ENCODE results near the gene PHC3.
"Not testable (repeated sequence)": the region's sequence is repeated elsewhere in the genome, so short reads cannot be mapped to it uniquely, and the experiment has no call there.

PHC3 gene

GRCh38 chr3:170204509-170204908, 23.0 kb upstream of the PHC3 start:
- TF ChIP-seq CTCF (IDR thresholded peaks at IDR 0.05; ENCODE audit: insufficient read depth, low read depth, low read length, missing control alignments) = no peak
- no peak overlapping the region for H3K4me3 ChIP-seq (ENCODE audit: low read depth, low read length)
- no peak for DNase-seq (ENCODE audit: low read depth)

GRCh38 chr3:170204023-170204472, 22.5 kb upstream of the PHC3 start:
- no peak for DNase-seq (ENCODE audit: low read depth)
- no peak for TF ChIP-seq CTCF (IDR thresholded peaks at IDR 0.05; ENCODE audit: insufficient read depth, low read depth, low read length, missing control alignments)
- no peak overlapping the region for H3K4me3 ChIP-seq (ENCODE audit: low read depth, low read length)

- H3K4me3 ChIP-seq (ENCODE audit: low read depth, low read length) = no peak overlapping the region
- no peak for DNase-seq (ENCODE audit: low read depth)
- no peak for TF ChIP-seq CTCF (IDR thresholded peaks at IDR 0.05; ENCODE audit: insufficient read depth, low read depth, low read length, missing control alignments)
Measured at GRCh38 chr3:170203457-170203856, 21.9 kb upstream of the PHC3 start.

- no peak overlapping the region for H3K4me3 ChIP-seq (ENCODE audit: low read depth, low read length)
- no peak for DNase-seq (ENCODE audit: low read depth)
- no peak for TF ChIP-seq CTCF (IDR thresholded peaks at IDR 0.05; ENCODE audit: insufficient read depth, low read depth, low read length, missing control alignments)
Measured at GRCh38 chr3:170201527-170201926, 20.0 kb upstream of the PHC3 start.

GRCh38 chr3:170200987-170201386, 19.5 kb upstream of the PHC3 start:
- DNase-seq (ENCODE audit: low read depth) = no peak
- no peak for TF ChIP-seq CTCF (IDR thresholded peaks at IDR 0.05; ENCODE audit: insufficient read depth, low read depth, low read length, missing control alignments)
- no peak overlapping the region for H3K4me3 ChIP-seq (ENCODE audit: low read depth, low read length)

- TF ChIP-seq CTCF (IDR thresholded peaks at IDR 0.05; ENCODE audit: insufficient read depth, low read depth, low read length, missing control alignments) = no peak
- H3K4me3 ChIP-seq (ENCODE audit: low read depth, low read length) = no peak overlapping the region
- no peak for DNase-seq (ENCODE audit: low read depth)
Measured at GRCh38 chr3:170196833-170197232, 15.3 kb upstream of the PHC3 start.

GRCh38 chr3:170195759-170196158, 14.2 kb upstream of the PHC3 start:
- DNase-seq (ENCODE audit: low read depth) = not testable (repeated sequence)

More at GRCh38 chr3:170195759-170196158, 14.2 kb upstream of the PHC3 start:
- H3K4me3 ChIP-seq (ENCODE audit: low read depth, low read length) = not testable (repeated sequence)
